Suprapubic skin (tissue), 4 donors: ENCODE data around the gene SCIN. TPM values are rescaled to one million over a fixed set of nuclear protein-coding genes. Genes with fewer than 3 reads are reported as not detected.

Experiments used
- DNase-seq, 2 donors: peaks; one replicate each; pipeline ENCODE4 v3.0.0-alpha.2; 2019; ENCODE audit warnings: low spot score in 2 of 2
- H3K27ac ChIP-seq: fragments of 200-600 bp; sonication (generic); one replicate; pipeline ENCODE4 v1.5.1; 2019
- H3K27me3 ChIP-seq: fragments of 200-600 bp; sonication (generic); one replicate; pipeline ENCODE4 v1.5.1; 2019
- H3K36me3 ChIP-seq: fragments of 200-600 bp; sonication (generic); one replicate; pipeline ENCODE4 v1.5.1; 2019
- H3K4me1 ChIP-seq: fragments of 200-600 bp; sonication (generic); one replicate; pipeline ENCODE4 v1.5.1; 2019
- H3K4me3 ChIP-seq: fragments of 200-600 bp; sonication (generic); one replicate; pipeline ENCODE4 v1.5.1; 2019; ENCODE audit warnings: mild to moderate bottlenecking
- H3K9me3 ChIP-seq: fragments of 200-600 bp; sonication (generic); one replicate; pipeline ENCODE4 v1.5.1; 2019
- EP300 ChIP-seq: sonication (generic); formaldehyde crosslinking; IDR thresholded peaks from one replicate; pipeline ENCODE4 v1.6.1; 2017; ENCODE audit warnings: antibody characterized with exemption
- POLR2A ChIP-seq, 2 donors: fragments of 450-650 bp; IDR thresholded peaks; one replicate each; pipeline ENCODE4 v1.6.1; 2017; ENCODE audit warnings: antibody characterized with exemption in 2 of 2, mild to moderate bottlenecking in 2 of 2, moderate library complexity in 2 of 2
- POLR2AphosphoS5 ChIP-seq, 3 donors: sonication (generic); formaldehyde crosslinking; IDR thresholded peaks; one replicate each; pipeline ENCODE4 v1.6.1; 2017; ENCODE audit warnings: antibody characterized with exemption in 3 of 3
- WGBS: methylation state at CpG from one replicate; pipeline ENCODE4 v1.1.5; 2018; 5-methylcytosine and 5-hydroxymethylcytosine counted together
- total RNA-seq, 4 donors: library from RNA; depleted of rRNA; stranded (reverse); fragments of >200 nt; gene quantifications; one replicate each; pipeline ENCODE4 v1.1.0, GENCODE V29; 2016
- TF ChIP-seq, protein P1 (sequence below), 2 donors: fragments of 200-600 bp in 1 of 2; fragments of 450-650 bp in 1 of 2; sonication (generic) in 1 of 2; IDR thresholded peaks; one replicate each; pipeline ENCODE4 v1.5.1; 2016 to 2019; ENCODE audit warnings: antibody characterized with exemption in 2 of 2, mild to moderate bottlenecking in 1 of 2, moderate library complexity in 1 of 2

The SCIN gene
- total RNA-seq, 4 donors from 2014 or later, result 3.1 to 4.9 (median 3.8) TPM

DNA sequence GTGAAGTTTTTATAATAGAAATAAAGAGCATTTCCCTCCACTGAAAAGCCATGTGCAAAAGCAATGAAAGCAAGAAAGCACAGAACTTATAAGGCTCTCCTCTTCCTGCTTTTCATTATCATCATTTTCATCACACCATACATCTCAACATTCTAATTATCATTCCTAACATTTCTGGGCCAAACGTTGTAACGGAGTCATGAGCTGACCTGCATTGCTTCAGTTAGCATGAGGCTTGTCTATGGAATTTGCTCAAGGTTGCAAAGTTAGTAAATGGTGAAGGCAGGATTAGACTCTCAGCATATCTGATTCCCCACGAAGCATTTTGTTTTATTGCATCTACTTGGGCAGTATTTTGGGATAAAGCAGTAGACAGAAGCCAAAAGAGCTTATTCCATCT lies 11.4 kb downstream of the SCIN start:
- Histone ChIP-seq H3K4me3 (no peak overlapping the region), H3K27me3 (no peaks in the 10 kb centered on the region), H3K9me3 (no peaks in the 10 kb centered on the region), H3K4me1 (peaks cover 8% of the 10 kb centered on the region), H3K36me3 (no peaks in the 10 kb centered on the region), H3K27ac (no peak overlapping the region)
- no peak for TF ChIP-seq POLR2A (IDR thresholded peaks at IDR 0.05)
- no peak for DNase-seq
- 34% methylated on average over 3 of the region's 3 CpGs for WGBS

DNA sequence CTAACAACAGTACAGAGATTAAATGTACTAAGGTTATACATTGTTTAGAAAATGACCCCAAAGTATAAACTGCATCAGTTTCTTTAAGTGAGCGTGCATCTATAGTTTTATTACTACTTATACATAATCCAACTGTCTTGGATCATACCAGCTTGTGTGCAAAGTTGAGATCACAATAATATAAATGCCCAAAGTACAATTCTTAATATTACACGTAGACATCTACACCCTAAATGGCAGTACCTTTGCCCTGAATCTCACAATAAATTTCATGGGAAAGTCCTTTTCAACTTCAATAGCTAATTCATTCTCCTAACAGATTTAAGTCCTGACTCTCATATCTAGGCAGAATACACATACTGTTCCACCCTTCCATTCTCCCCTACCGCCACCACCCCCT lies 11.8 kb downstream of the SCIN start:
- 86% methylated on average over 3 of the region's 3 CpGs for WGBS
- H3K27ac ChIP-seq, result no peak overlapping the region
- no peaks in the 10 kb centered on the region for H3K27me3 ChIP-seq
- TF ChIP-seq, protein P1, sequence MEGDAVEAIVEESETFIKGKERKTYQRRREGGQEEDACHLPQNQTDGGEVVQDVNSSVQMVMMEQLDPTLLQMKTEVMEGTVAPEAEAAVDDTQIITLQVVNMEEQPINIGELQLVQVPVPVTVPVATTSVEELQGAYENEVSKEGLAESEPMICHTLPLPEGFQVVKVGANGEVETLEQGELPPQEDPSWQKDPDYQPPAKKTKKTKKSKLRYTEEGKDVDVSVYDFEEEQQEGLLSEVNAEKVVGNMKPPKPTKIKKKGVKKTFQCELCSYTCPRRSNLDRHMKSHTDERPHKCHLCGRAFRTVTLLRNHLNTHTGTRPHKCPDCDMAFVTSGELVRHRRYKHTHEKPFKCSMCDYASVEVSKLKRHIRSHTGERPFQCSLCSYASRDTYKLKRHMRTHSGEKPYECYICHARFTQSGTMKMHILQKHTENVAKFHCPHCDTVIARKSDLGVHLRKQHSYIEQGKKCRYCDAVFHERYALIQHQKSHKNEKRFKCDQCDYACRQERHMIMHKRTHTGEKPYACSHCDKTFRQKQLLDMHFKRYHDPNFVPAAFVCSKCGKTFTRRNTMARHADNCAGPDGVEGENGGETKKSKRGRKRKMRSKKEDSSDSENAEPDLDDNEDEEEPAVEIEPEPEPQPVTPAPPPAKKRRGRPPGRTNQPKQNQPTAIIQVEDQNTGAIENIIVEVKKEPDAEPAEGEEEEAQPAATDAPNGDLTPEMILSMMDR (IDR thresholded peaks at IDR 0.05), result no peak
- TF ChIP-seq POLR2A (IDR thresholded peaks at IDR 0.05), result no peak
- no peak for TF ChIP-seq POLR2AphosphoS5 (IDR thresholded peaks at IDR 0.05)
- TF ChIP-seq EP300, result no peak
- H3K4me3 ChIP-seq, result no peak overlapping the region
- no peaks in the 10 kb centered on the region for H3K9me3 ChIP-seq
- no peaks in the 10 kb centered on the region for H3K36me3 ChIP-seq
- no peak for DNase-seq
- H3K4me1 ChIP-seq, result peaks cover 8% of the 10 kb centered on the region

DNA sequence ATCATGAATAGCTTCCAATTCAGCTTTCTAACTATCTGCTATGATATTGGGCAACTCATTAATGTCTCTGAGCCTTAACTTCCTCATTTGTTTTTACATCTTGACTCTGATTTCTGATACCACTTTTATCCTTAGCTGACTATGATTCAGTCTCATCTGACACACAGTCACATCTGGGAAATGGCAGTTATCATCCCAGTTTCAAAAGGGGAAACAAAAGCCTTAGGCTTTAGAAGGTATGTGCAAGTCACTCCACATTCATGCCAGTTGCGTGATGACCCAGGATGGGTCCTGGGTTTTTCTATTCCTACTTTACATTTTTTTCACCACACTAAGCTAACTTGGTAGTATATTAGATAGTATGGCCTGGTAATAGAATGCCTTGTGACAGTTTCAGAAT lies 12.7 kb downstream of the SCIN start:
- H3K9me3 ChIP-seq, result no peaks in the 10 kb centered on the region
- no peak overlapping the region for H3K4me3 ChIP-seq
- TF ChIP-seq EP300, result no peak
- no peak for TF ChIP-seq POLR2A (IDR thresholded peaks at IDR 0.05)
- TF ChIP-seq POLR2AphosphoS5 (IDR thresholded peaks at IDR 0.05), result no peak
- TF ChIP-seq, protein P1 (IDR thresholded peaks at IDR 0.05), result no peak
- H3K27me3 ChIP-seq, result no peaks in the 10 kb centered on the region
- WGBS, result 75% methylated on average over 1 of the region's 1 CpG
- H3K4me1 ChIP-seq, result peaks cover 8% of the 10 kb centered on the region
- H3K27ac ChIP-seq, result no peak overlapping the region
- DNase-seq, result no peak
- no peaks in the 10 kb centered on the region for H3K36me3 ChIP-seq

DNA sequence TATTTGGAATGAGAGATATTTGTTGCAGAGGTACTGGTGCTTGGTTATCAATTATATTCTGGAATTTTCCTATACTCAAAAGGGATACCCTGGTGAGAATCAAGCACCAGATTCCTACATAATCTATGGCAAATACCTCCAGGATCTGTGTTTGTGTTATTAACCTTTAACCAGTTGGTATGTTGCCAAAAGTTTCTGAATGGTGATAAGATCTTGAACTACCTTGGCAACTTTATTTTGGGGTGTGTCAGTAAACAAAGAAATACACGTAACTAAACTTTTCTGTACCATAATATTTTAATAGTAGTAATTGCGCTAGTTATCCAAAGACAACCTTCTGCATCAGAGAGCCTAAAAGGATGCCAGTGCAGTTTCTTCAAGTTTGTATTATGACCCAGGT lies 13.4 kb downstream of the SCIN start:
- TF ChIP-seq EP300 (no peak), POLR2A (IDR thresholded peaks at IDR 0.05) (no peak), POLR2AphosphoS5 (IDR thresholded peaks at IDR 0.05) (no peak)
- TF ChIP-seq, protein P1 (IDR thresholded peaks at IDR 0.05), result no peak
- Histone ChIP-seq H3K4me1 (peaks cover 8% of the 10 kb centered on the region), H3K9me3 (no peaks in the 10 kb centered on the region), H3K27ac (no peak overlapping the region), H3K36me3 (no peaks in the 10 kb centered on the region), H3K4me3 (no peak overlapping the region), H3K27me3 (no peaks in the 10 kb centered on the region)
- no peak for DNase-seq
- WGBS, result 63% methylated on average over 2 of the region's 2 CpGs

DNA sequence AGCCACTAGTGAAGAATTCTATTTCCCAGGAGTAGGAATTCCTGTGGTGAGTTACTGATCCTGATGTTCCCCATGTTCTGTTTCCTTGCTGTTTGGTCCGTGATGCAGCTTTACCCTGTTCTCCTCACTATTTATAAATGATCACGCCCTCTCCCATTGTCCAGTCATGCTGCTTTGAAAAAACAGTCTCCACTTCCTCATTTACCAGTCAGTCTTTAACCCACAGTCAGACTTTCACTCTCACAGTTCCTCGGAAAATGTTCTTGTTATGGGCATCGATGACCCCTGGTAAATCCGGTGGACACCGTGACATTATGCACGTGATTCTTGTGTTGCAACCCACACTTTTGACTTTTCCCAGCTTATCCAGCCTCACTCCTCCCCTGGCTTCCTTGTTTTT lies 14.4 kb downstream of the SCIN start:
- Histone ChIP-seq H3K9me3 (no peaks in the 10 kb centered on the region), H3K27ac (no peak overlapping the region), H3K27me3 (no peaks in the 10 kb centered on the region), H3K4me3 (no peak overlapping the region), H3K36me3 (no peaks in the 10 kb centered on the region), H3K4me1 (peaks cover 8% of the 10 kb centered on the region)
- TF ChIP-seq POLR2A (IDR thresholded peaks at IDR 0.05) (no peak), POLR2AphosphoS5 (IDR thresholded peaks at IDR 0.05) (no peak), EP300 (no peak)
- TF ChIP-seq, protein P1 (IDR thresholded peaks at IDR 0.05), result no peak
- DNase-seq, result no peak
- WGBS, result 59% methylated on average over 7 of the region's 7 CpGs

DNA sequence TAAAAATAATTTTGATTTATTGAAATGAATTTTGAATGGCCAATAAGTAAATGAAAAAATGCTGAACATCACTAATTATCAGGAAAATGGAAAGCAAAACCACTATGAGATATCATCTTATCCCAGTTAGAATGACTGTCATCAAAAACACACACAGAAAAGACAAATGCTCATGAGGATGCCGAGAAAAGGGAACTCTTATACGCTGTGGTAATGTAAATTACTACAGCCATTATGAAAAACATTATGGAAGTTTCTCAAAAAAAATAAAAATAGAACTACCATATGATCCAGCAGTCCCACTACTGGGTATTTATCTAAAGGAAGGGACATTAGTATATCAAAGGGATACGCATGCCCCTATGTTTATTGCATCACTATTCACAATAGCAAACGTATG lies 15.8 kb downstream of the SCIN start:
- H3K27me3 ChIP-seq, result no peaks in the 10 kb centered on the region
- no peak overlapping the region for H3K4me3 ChIP-seq
- H3K4me1 ChIP-seq, result peaks cover 8% of the 10 kb centered on the region
- DNase-seq, result no peak
- H3K27ac ChIP-seq, result no peak overlapping the region
- no peaks in the 10 kb centered on the region for H3K36me3 ChIP-seq
- WGBS, result 88% methylated on average over 4 of the region's 4 CpGs
- TF ChIP-seq, protein P1 (IDR thresholded peaks at IDR 0.05), result no peak
- TF ChIP-seq EP300, result no peak
- no peak for TF ChIP-seq POLR2AphosphoS5 (IDR thresholded peaks at IDR 0.05)
- no peak for TF ChIP-seq POLR2A (IDR thresholded peaks at IDR 0.05)
- no peaks in the 10 kb centered on the region for H3K9me3 ChIP-seq
